SU-DHL-6 (cell line): ENCODE measurements around the gene CREB5.

Experiments
- CTCF ChIP-seq: fragments of 200-600 bp; sonication (generic); IDR thresholded peaks from one replicate; pipeline ENCODE4 v1.5.1; 2017; ENCODE audit warnings: antibody characterized with exemption, mild to moderate bottlenecking, low read length, moderate library complexity; ENCODE audit not compliant: insufficient read depth, poor library complexity, severe bottlenecking
- EZH2phosphoT487 ChIP-seq: fragments of 200-600 bp; sonication (generic), shearing (Covaris generic); conservative IDR thresholded peaks from 2 replicates; pipeline ENCODE4 v1.6.1; 2018; ENCODE audit warnings: mild to moderate bottlenecking, antibody characterized with exemption, low read length, moderate library complexity, mixed read lengths

- TF ChIP-seq CTCF (no peak), EZH2phosphoT487 (no peak)
Observed at GRCh38 chr7:28807396-28807994, 395.2 kb downstream of the CREB5 start.
